GM23248 (cell line): ENCODE data around the gene COX6B2.

ENCODE experiments used
- EZH2 ChIP-seq: fragments of 200-600 bp; sonication (generic); IDR thresholded peaks from 2 replicates; pipeline ENCODE4 v1.6.1; 2018; ENCODE audit warnings: antibody characterized with exemption, mild to moderate bottlenecking; ENCODE audit not compliant: insufficient read depth, poor library complexity, severe bottlenecking
- EZH2phosphoT487 ChIP-seq: fragments of 200-600 bp; sonication (generic); IDR thresholded peaks from 2 replicates; pipeline ENCODE4 v1.6.1; 2018; ENCODE audit warnings: antibody characterized with exemption, moderate library complexity, mild to moderate bottlenecking, low read depth; ENCODE audit not compliant: insufficient read depth

DNA sequence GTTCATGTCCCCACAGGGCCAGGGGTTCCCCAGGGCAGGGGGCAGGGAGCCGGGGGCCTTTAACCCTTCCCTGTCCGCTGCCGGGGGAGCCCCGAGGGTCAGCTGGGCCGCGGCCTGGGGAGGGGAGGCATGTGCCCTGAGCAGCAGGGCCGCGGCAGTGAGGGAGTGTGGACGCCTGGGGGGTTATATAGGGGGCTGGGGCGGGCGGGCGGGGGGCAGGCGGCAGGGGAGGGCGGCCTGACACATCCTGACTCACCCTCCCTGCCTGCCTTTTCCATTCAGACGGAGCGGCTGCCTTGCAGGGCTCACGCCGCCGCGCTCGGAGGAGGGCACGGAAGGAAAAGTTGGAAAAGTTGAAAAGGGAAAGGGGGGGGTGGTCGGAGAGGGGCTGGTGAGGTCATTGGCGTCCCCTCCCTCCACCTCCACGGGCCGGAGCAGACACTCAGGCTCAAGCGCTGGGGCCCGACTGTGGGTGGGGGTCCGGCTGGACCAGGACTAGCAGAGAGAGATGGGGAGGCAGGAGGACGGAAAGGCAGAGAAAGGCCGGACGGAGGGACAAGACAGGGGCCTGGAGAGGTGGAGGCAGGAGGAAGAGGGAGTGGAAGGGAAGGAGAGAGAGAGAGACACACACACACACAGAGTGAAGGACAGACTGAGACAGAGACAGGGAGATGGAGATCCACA is 15.9 kb upstream of the COX6B2 start, which contains the start of gene IL11:
- TF ChIP-seq EZH2: no peak
- no peak for TF ChIP-seq EZH2phosphoT487
